ENCODE results near the gene BAIAP2. TPM values are rescaled to one million over a fixed set of nuclear protein-coding genes. Genes with fewer than 3 reads are reported as not detected.

Gene BAIAP2
- total RNA-seq, 1 donor from 2014 or later = 51.4 TPM

DNA sequence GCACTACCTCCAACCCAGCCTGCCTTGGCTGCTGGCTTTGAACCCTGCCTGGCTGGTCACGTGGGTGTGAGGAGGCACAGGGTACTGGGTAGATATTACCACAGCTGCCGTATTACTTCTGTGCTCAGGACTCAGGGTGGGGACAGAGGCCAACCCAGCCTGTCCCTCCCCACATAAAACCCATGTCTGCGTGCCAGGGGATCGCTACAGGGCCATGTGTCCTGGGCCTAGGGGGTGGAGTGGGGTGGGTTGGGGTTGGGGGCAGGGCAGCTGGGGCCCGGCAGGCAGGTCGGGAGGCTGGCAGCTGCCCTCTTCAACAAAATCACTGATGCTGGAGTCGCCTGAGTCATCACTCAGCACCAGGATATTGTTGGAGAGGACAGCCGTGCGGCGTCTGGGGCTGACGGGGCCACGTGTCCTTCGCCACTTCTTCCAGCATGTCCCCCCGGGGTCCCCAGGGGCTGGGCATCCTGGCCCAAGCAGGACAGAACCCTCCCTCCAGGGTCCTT lies 90.7 kb downstream of the BAIAP2 start:
- H3K4me3 ChIP-seq (ENCODE audit: insufficient read depth, low read depth, low read length) = no peak overlapping the region
- H4K20me1 ChIP-seq (ENCODE audit: insufficient read depth, low read length) = no peaks in the 10 kb centered on the region
- no peaks in the 10 kb centered on the region for H3K4me1 ChIP-seq (ENCODE audit: insufficient read depth, low read length)
- H3K9me3 ChIP-seq (ENCODE audit: insufficient read depth, low read depth, low read length) = no peaks in the 10 kb centered on the region
- H3K36me3 ChIP-seq (ENCODE audit: insufficient read depth, low read length) = no peaks in the 10 kb centered on the region
- H3K4me3 Mint-ChIP-seq (ENCODE audit: unreplicated experiment) = no peak overlapping the region
- H3K4me2 ChIP-seq (ENCODE audit: low read length) = no peak overlapping the region
- H3K4me1 Mint-ChIP-seq (ENCODE audit: low read depth, unreplicated experiment) = no peaks in the 10 kb centered on the region
- no peak for DNase-seq (ENCODE audit: low read depth)
- peaks cover 3% of the 10 kb centered on the region for H3K27me3 Mint-ChIP-seq (ENCODE audit: low read depth, unreplicated experiment)
- H3K27ac ChIP-seq (ENCODE audit: low read depth, low read length) = no peak overlapping the region
- no peak overlapping the region for H3K27ac Mint-ChIP-seq (ENCODE audit: unreplicated experiment)
- no peak for TF ChIP-seq CTCF (IDR thresholded peaks at IDR 0.05; ENCODE audit: insufficient read depth, low read depth, low read length)
- no peak for TF ChIP-seq EZH2 (IDR thresholded peaks at IDR 0.05; ENCODE audit: insufficient read depth, low read length)
- FAIRE-seq = no peak
- no peak overlapping the region for H3K9ac ChIP-seq (ENCODE audit: low read length)
- H3K36me3 Mint-ChIP-seq (ENCODE audit: low read depth, unreplicated experiment) = no peaks in the 10 kb centered on the region
- no peaks in the 10 kb centered on the region for H3K9me3 Mint-ChIP-seq (ENCODE audit: unreplicated experiment)
- H3K27me3 ChIP-seq (ENCODE audit: insufficient read depth, low read length) = peaks cover 3% of the 10 kb centered on the region
- no peaks in the 10 kb centered on the region for H3K79me2 ChIP-seq (ENCODE audit: insufficient read depth, low read length)
- H2AFZ ChIP-seq (ENCODE audit: low read depth, low read length) = no peak overlapping the region

- Histone ChIP-seq H3K4me2 (ENCODE audit: low read length) (no peak overlapping the region), H3K9me3 (ENCODE audit: insufficient read depth, low read depth, low read length) (no peaks in the 10 kb centered on the region), H3K4me3 (ENCODE audit: insufficient read depth, low read depth, low read length) (no peak overlapping the region), H2AFZ (ENCODE audit: low read depth, low read length) (no peak overlapping the region), H4K20me1 (ENCODE audit: insufficient read depth, low read length) (no peaks in the 10 kb centered on the region), H3K36me3 (ENCODE audit: insufficient read depth, low read length) (no peaks in the 10 kb centered on the region), H3K79me2 (ENCODE audit: insufficient read depth, low read length) (no peaks in the 10 kb centered on the region), H3K27me3 (ENCODE audit: insufficient read depth, low read length) (peaks cover 3% of the 10 kb centered on the region), H3K27ac (ENCODE audit: low read depth, low read length) (no peak overlapping the region), H3K4me1 (ENCODE audit: insufficient read depth, low read length) (no peaks in the 10 kb centered on the region), H3K9ac (ENCODE audit: low read length) (no peak overlapping the region)
- Mint-ChIP-seq H3K27me3 (ENCODE audit: low read depth, unreplicated experiment) (peaks cover 3% of the 10 kb centered on the region), H3K9me3 (ENCODE audit: unreplicated experiment) (no peaks in the 10 kb centered on the region), H3K36me3 (ENCODE audit: low read depth, unreplicated experiment) (no peaks in the 10 kb centered on the region), H3K4me3 (ENCODE audit: unreplicated experiment) (no peak overlapping the region), H3K4me1 (ENCODE audit: low read depth, unreplicated experiment) (no peaks in the 10 kb centered on the region), H3K27ac (ENCODE audit: unreplicated experiment) (no peak overlapping the region)
- no peak for FAIRE-seq
- DNase-seq (ENCODE audit: low read depth) = no peak
- TF ChIP-seq CTCF (IDR thresholded peaks at IDR 0.05; ENCODE audit: insufficient read depth, low read depth, low read length) = no peak
- TF ChIP-seq EZH2 (IDR thresholded peaks at IDR 0.05; ENCODE audit: insufficient read depth, low read length) = no peak
Observed at GRCh38 chr17:81126281-81127132, 91.6 kb downstream of the BAIAP2 start.

GRCh38 chr17:81127133-81127455 lies 92.1 kb downstream of the BAIAP2 start:
- Mint-ChIP-seq H3K27ac (ENCODE audit: unreplicated experiment) (no peak overlapping the region), H3K9me3 (ENCODE audit: unreplicated experiment) (no peaks in the 10 kb centered on the region), H3K4me3 (ENCODE audit: unreplicated experiment) (no peak overlapping the region), H3K4me1 (ENCODE audit: low read depth, unreplicated experiment) (no peaks in the 10 kb centered on the region), H3K27me3 (ENCODE audit: low read depth, unreplicated experiment) (peaks cover 3% of the 10 kb centered on the region), H3K36me3 (ENCODE audit: low read depth, unreplicated experiment) (no peaks in the 10 kb centered on the region)
- no peak for TF ChIP-seq CTCF (IDR thresholded peaks at IDR 0.05; ENCODE audit: insufficient read depth, low read depth, low read length)
- no peak for TF ChIP-seq EZH2 (IDR thresholded peaks at IDR 0.05; ENCODE audit: insufficient read depth, low read length)
- H3K4me1 ChIP-seq (ENCODE audit: insufficient read depth, low read length) = no peaks in the 10 kb centered on the region
- DNase-seq (ENCODE audit: low read depth) (no peak), FAIRE-seq (no peak)
- H3K79me2 ChIP-seq (ENCODE audit: insufficient read depth, low read length) = no peaks in the 10 kb centered on the region
- no peak overlapping the region for H3K27ac ChIP-seq (ENCODE audit: low read depth, low read length)
- H3K36me3 ChIP-seq (ENCODE audit: insufficient read depth, low read length) = no peaks in the 10 kb centered on the region
- H3K9ac ChIP-seq (ENCODE audit: low read length) = no peak overlapping the region
- peaks cover 3% of the 10 kb centered on the region for H3K27me3 ChIP-seq (ENCODE audit: insufficient read depth, low read length)
- no peak overlapping the region for H3K4me3 ChIP-seq (ENCODE audit: insufficient read depth, low read depth, low read length)
- no peak overlapping the region for H2AFZ ChIP-seq (ENCODE audit: low read depth, low read length)
- no peaks in the 10 kb centered on the region for H3K9me3 ChIP-seq (ENCODE audit: insufficient read depth, low read depth, low read length)
- H3K4me2 ChIP-seq (ENCODE audit: low read length) = no peak overlapping the region
- H4K20me1 ChIP-seq (ENCODE audit: insufficient read depth, low read length) = no peaks in the 10 kb centered on the region
